GM19238 (cell line): Measurements from ENCODE around the gene SPATA3.

Experiments
- DNase-seq: peaks from one replicate; pipeline ENCODE4 v3.0.0; 2011; ENCODE audit warnings: low spot score; ENCODE audit not compliant: insufficient read length

Gene SPATA3

DNA sequence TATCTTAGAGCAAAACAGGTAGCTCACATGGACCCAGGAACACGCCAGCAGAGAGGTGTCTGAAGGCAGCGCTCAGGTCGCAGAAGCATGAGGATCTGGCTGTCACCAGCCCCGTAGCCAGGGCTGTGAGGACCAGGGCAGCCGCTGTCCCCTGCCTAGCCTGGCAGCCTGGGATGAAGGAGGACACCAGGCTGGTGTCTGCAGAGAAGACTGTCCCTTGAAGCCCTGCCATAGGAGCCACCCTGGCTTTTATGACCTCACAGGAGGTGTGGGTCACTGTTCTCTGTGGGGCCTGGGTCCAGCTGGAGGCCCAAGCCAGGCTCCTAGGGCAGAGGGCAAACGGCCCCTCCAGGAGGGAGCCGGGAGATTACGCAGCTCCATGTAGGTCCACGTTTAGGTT lies at the start of gene SPATA3:
Gene SPATA3 (plus strand): TSS at position 301 of the 400 bp plus-strand sequence. CDS start 113 bp downstream, outside the sequence.
- no peak for DNase-seq

- no peak for DNase-seq
These were observed 49.3 kb upstream of the SPATA3 start for GRCh38 chr2:230946429-230947234.

DNA sequence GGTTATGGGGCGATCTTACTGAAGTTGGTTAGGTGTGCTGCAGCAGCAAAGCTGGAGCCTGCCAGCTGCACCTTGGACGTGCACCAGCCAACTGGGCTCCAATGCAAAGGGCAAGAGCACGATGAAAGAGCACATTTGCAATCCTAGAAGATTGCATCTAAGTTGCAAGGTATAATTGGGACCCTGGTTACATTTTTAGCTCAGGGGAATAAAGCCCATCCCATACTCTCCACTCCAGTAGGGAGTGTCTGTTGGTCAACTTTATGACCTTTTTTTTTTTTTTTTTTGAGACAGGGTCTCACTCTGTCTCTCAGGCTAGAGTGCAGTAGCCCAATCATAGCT lies 48.7 kb upstream of the SPATA3 start:
- no peak for DNase-seq

GRCh38 chr2:230947908-230948365 lies 48.0 kb upstream of the SPATA3 start:
- no peak for DNase-seq

- DNase-seq: no peak
These were observed 45.7 kb upstream of the SPATA3 start for GRCh38 chr2:230949966-230950873.

DNA sequence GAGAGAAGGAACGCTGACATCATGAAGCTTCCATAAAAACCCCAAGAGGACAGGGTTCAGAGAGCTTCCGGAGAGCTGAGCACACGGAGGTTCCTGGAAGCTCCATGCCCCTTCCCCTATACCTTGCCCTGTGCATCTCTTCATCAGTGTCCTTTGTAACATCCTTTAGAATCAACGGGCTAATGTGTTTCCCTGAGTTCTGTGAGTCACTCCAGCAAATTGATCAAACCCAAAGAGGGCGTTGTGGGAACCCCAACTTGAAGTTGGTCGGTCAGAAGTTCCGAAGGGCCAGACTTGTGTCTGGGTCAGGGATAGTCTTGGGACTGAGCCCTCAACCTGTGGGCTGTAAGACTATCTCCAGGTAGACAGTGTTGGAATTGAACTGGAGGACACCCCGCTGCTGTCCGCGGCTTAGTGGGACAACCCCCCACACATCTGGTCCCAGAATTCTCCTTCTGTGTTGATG lies 45.0 kb upstream of the SPATA3 start:
- no peak for DNase-seq

DNA sequence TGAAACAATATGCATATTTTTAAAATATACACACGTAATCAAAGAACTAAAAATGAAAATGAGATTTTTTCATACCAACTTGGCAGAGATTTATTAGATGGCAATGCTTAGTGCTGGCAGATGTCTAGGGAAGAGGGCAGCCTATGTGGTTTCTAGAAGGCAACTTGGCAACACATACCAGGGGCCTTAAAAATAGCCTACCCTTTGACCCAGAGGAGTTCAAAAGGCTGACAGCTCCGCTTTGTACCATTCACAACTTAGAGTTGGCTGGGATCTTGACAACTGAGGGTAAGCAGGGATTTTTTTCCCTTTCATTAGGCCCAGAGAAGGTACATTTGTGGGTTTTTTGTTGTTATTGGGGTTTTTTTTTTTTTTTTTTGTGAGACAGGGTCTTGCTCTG lies 44.5 kb upstream of the SPATA3 start:
- DNase-seq: no peak

DNA sequence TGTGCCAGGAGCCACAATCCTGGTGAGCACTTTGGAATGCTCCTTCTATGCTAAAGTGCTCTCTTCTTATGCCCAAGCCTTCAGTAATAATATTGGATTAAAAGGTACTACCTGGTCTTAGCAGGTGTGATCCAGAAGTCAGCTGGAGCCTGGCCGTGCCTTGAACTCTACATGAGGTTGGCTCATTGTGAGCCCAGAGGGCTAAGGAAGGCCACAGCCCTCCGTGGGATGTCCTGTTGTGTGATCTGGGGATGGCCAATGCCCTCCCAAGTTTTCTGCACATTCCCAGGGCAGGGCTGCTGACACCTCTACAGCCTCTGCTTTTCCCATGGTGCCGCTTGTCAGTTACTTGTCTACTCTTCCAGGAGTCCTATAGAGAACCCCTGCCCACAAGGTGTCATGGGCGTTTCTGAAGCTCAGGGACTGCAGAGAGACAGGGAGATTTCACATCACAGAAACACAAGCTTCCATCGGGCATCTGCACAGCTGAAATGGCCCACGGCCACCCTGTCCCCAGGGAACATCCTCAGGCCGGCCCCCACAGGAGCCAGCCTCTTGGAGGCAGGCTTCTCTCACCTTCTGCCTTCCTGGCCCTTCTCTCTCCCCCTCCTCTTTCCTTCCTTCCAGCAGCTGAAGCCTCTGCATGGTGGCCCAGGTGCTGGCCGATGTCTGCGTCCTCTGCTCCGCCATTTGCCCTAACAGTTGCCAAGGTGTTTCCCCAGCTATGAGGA lies 43.5 kb upstream of the SPATA3 start:
- no peak for DNase-seq

GRCh38 chr2:230953845-230954244 lies 42.1 kb upstream of the SPATA3 start:
- DNase-seq: no peak

DNA sequence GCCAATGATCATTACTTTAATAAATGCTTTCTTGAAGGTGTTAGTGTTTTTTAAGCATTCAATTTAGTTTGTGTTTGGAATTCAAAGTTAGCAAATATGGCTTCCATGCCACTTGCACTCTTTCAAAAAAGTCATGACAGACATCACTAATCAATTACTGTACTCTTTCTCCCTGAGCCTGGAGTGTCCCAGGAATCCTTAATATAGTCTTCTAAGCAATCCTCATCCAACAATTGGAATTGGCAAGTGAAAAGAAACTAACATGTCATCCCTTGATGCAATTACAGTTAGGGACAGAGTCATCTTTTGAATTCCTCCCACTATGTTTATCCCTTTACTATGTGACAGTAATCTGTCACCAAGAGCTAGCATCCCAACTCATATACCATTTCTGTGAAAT lies 41.2 kb upstream of the SPATA3 start:
- DNase-seq: no peak

- DNase-seq: no peak
These were observed 40.7 kb upstream of the SPATA3 start for GRCh38 chr2:230955163-230955737.

DNA sequence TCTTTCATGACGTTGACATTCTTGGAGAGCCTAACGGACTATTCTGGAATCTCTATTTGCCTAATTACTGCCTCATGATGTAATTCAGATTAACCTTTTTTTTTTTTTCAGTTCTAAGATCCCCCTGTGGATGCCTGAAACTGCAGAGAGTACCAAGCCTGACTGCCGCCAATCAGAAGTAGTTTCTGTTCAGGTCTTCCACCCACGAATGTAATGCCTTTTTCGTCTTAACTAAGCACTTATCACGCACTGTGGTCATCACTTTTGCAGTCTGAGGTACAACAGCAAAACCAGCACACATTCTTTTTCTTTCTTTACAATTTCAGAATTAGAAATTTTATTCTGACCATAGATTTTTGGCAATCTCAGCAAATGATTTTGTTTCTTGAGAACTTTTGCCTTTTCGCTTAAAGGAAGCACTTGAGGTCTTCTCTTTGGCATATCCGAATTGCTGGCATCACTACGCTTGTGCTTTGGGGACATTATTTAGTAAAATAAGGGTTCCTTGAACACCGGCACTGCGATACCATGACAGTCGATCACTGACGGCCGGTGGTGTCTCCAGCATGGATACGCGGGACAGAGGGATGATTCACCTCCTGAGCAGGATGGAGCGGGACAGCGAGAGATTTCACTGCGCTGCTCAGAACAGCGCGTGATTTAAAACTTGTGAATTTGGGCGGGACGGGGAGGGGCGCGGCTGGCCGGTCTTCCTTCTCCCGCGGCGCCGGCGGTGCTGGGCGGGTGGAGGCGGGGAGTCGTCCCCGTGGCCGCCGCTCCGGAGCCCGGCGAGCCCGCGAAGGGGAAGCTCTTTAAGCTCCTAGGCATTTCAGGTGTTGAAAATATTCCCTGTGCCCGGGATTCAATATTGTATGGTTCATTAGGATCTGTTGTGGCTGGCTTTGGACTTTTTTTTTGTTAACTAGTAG lies 38.8 kb upstream of the SPATA3 start:
- DNase-seq: no peak

DNA sequence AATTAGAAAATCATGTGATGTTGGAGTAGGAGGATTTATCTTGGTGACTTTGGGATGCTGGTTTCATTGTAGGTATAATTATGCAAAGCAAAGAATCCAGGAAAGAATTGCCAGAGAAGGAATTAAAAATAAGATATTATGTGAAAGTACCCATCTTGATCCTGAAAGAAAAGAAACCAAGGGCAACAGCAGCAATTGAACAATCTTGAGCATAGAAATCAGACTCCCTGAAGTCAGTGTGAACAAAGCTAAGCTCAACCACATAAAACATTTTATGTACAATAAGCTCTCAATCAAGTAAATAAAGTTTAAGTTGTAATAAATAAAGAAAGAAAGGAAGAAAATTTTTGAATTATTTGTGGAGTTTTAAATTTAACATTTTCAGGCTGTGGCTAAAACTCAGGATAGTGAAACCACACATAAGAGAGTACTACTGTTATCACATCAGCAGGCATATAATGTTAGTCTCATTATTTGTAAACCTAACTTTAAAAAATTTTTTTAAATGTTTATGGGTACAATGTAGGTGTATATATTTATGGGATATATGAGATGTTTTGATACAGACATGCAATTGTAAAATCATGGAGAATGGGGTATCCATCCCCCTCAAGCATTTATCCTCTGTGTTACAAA lies 38.0 kb upstream of the SPATA3 start:
- DNase-seq: no peak

DNA sequence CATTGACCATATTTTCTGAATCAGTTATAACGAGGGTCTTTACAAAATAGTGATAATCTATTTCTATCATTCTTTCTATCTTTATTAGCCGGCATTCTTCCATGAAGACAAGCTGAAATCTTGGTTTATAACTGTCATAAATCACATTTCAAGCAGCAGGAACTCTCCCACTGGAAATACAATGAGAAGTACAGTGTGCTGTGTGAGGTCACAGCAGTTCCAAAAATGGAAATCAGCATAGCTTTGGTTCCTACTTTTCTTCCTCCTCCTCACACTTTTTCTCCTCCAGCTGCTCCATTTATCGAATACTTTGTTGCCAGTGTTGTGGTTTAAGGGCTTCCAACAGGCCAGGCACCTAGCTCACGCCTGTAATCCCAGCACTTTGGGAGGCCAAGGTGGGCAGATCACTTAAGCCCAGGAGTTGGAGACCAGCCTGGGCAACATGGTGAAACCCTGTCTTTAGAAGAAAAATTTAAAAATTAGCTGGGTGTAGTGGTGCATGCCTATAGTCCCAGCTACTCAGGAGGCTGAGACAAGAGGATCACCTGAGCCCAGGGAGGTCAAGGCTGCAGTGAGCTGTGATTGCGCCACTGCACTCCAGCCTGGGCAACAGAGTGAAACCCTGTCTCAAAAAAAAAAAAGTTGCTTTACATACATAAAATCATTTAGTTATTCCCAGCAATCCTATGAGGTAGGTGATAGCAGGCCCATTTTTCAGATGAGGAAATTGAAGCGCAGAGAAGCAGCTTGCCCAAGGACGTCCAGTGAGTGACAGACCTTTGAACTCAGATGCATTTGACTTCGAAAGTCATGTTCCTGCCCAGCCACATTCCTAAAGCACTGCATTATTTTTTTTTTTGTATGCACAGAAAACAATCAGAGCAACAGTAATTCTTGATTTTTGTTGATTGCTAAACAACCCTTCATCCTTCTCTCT lies 36.8 kb upstream of the SPATA3 start:
- no peak for DNase-seq

- DNase-seq: no peak
These were observed 35.9 kb upstream of the SPATA3 start for GRCh38 chr2:230960026-230960425.

- DNase-seq: no peak
These were observed 34.8 kb upstream of the SPATA3 start for GRCh38 chr2:230961091-230961491.

GRCh38 chr2:230964136-230964730 lies 31.7 kb upstream of the SPATA3 start:
- DNase-seq: no peak

DNA sequence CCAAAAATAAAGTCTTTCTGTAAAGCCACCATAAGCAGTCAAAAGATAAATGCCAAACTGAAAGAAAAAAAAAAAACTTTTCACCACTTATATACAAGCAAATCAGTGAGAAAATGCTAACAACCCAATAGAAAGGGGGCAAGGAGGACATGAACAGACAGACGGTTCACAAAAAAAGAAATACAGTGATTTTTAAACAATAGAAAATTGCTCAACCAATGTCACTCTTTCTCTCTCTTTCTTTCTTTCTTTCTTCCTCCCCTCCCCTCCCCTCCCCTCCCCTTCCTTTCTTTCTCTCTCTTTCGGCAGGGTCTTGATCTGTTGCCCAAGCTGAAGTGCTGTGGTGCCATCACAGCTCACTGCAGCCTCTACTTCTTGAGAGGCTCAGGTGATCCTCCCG lies 28.8 kb upstream of the SPATA3 start:
- DNase-seq: no peak
